ENCODE data around the gene EHBP1.
A peak's percentile ranks its signal among the peaks of the same experiment; 100 is the strongest.

Gene EHBP1

DNA sequence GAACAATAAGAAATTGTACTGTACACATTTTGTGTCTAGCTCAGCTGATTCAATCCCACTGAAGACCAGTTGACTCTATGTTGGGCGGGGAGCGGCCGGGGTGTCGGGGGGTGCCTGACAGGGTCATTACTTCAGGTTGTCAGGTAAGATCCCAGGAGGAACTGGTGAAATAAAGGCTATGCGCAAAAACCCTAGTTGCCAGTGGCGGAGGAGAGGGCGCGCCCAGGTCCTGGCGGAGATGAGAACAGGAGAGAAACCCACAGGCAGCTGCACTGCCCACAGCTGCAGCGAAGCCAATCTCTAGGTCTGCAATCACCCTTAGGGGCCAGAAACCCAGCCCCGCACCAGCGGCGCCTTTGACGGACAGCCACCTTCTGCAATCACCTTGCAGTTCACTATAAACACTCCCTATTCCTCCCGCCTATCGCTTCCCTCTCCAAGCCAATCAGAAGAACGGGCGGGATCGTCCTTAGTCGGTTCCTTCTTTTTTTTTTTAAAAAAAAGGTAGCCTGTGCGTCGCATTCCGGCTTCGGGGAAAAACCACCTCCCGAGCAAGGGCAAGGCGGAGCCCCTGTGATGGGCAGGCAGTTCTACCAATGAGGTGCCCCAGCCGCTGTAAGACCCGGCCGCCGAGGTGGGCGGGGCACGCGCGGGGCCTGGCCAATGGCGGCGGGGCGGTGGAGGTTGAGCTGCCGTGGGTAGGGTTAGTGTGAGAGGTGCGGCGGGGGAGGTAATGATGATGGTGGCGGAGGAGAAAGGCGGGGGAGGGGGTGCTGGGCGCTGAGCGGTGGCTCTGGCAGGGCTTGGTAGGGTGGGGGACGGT is at the start of gene EHBP1:
Gene EHBP1 (plus strand): TSS at position 707 of the 823 bp plus-strand sequence. CDS start 1,479 bp downstream, outside the sequence.
- peaks cover 11% of the 10 kb centered on the region for H3K36me3 Mint-ChIP-seq (ENCODE audit: low read depth)

DNA sequence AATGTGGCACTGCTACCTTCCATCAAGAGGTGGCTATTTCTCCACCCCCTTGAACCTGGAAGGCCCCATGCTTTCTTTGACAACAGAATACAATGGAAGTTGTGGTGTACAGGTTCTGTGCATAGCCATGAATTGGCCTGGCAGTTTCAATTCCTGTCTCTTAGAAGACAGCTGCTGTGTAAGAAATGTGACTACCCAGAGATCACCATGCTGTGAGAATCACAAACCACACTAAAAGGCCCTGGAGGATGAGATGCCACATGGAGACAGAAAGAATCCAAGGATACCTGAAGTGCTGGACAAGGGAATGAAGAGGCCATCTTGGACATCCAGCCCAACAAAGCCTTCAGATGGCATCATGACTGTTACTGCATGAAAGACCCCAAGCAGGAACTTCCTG is 47.7 kb upstream of the EHBP1 start:
- H3K4me3 Mint-ChIP-seq: no peak overlapping the region
- no peak overlapping the region for H3K27ac Mint-ChIP-seq
- no peaks in the 10 kb centered on the region for H3K36me3 Mint-ChIP-seq (ENCODE audit: low read depth)
- H3K4me1 Mint-ChIP-seq (ENCODE audit: low read depth): peaks cover 7% of the 10 kb centered on the region
- H3K27me3 Mint-ChIP-seq: no peaks in the 10 kb centered on the region
- no peaks in the 10 kb centered on the region for H3K9me3 Mint-ChIP-seq

More for the DNA sequence above, at the start of gene EHBP1:
- H3K4me1 Mint-ChIP-seq (ENCODE audit: low read depth): peaks cover 26% of the 10 kb centered on the region
- H3K9me3 Mint-ChIP-seq: peaks cover 6% of the 10 kb centered on the region
- H3K4me3 Mint-ChIP-seq: peak within 1 kb of the TSS; percentile 81
- H3K27me3 Mint-ChIP-seq: no peaks in the 10 kb centered on the region
- peak within 1 kb of the TSS; percentile 50 for H3K27ac Mint-ChIP-seq

GRCh38 chr2:62658891-62659290 is 46.6 kb upstream of the EHBP1 start:
- H3K36me3 Mint-ChIP-seq (ENCODE audit: low read depth): no peaks in the 10 kb centered on the region
- H3K27ac Mint-ChIP-seq: no peak overlapping the region
- H3K27me3 Mint-ChIP-seq: no peaks in the 10 kb centered on the region
- H3K4me1 Mint-ChIP-seq (ENCODE audit: low read depth): peaks cover 7% of the 10 kb centered on the region
- no peaks in the 10 kb centered on the region for H3K9me3 Mint-ChIP-seq
- H3K4me3 Mint-ChIP-seq: no peak overlapping the region

DNA sequence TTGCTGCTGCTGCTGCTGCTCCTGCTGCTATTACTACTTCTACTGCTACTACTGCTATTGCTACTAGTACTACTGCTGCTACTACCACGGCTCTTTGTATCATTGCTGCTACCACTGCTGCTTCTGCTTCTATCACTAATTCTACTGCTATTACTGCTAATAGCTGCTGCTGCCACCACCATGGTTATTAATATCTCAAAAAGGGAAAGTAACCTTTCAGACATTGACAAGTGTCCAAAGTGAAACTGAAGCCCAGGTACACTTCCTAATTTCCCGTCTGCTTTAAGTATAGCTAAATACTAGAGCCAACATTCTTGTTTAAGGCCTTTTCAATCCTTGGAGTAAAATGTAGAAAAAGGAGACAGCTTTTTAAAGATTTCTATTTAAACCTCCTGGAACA is 45.4 kb upstream of the EHBP1 start:
- Mint-ChIP-seq H3K36me3 (ENCODE audit: low read depth) (no peaks in the 10 kb centered on the region), H3K27me3 (no peaks in the 10 kb centered on the region), H3K4me1 (ENCODE audit: low read depth) (peaks cover 7% of the 10 kb centered on the region), H3K27ac (no peak overlapping the region), H3K9me3 (no peaks in the 10 kb centered on the region), H3K4me3 (no peak overlapping the region)

DNA sequence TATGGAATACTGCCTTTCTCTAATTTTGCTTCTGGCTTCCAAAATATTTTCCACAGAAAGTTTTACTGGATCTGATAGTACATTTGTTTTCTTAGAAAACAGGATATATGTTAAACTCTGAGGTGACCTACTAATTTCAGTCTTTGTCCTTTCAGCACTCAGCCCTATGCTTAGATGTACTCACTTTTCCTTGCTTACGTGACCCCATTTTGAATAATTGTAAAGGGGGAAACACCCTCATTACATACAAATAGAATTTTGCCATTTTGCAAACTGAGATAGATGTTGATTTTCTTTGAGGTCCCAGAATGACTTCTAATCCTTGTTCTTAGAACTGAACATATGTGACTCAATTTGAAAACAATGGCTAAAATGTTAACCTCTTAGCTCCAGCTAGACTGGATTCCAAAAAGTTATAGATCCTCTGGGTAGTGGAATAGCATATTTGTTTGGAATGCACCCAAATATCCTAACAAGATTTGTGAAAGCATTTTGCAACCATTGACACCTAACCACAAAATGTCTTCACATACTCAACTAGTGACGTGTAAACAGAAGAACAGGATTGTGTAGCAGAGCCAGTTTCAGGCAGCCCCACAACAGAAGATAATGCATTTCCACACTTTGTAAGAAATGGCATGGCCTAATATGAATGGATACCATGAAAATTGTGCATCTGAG is 44.8 kb upstream of the EHBP1 start:
- Mint-ChIP-seq H3K27me3 (no peaks in the 10 kb centered on the region), H3K9me3 (no peaks in the 10 kb centered on the region), H3K36me3 (ENCODE audit: low read depth) (no peaks in the 10 kb centered on the region), H3K27ac (no peak overlapping the region), H3K4me3 (no peak overlapping the region), H3K4me1 (ENCODE audit: low read depth) (peaks cover 7% of the 10 kb centered on the region)

GRCh38 chr2:62661263-62661635 is 44.3 kb upstream of the EHBP1 start:
- no peaks in the 10 kb centered on the region for H3K36me3 Mint-ChIP-seq (ENCODE audit: low read depth)

DNA sequence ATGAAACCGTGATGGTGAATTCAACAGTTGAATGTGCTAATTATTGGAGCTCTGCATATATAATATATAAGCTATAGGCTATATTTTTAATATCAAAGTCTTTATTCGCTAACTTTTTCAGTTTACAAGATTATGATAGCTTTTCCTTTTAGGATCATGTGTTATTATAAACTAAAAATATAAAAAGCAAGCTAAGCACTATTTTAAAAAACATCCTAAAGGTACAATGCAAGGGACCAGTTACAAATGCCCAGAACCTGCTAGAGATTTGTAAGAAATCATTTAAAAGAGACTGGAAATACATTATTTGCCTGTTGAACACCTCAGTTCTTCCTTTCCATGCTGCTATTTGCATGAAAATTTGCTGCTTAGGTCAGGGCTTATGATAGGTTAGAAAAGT is 43.4 kb upstream of the EHBP1 start:
- no peak overlapping the region for H3K4me3 Mint-ChIP-seq
- peaks cover 7% of the 10 kb centered on the region for H3K4me1 Mint-ChIP-seq (ENCODE audit: low read depth)
- H3K27me3 Mint-ChIP-seq: no peaks in the 10 kb centered on the region
- H3K27ac Mint-ChIP-seq: no peak overlapping the region
- no peaks in the 10 kb centered on the region for H3K36me3 Mint-ChIP-seq (ENCODE audit: low read depth)
- H3K9me3 Mint-ChIP-seq: no peaks in the 10 kb centered on the region

More at GRCh38 chr2:62661263-62661635, 44.3 kb upstream of the EHBP1 start:
- H3K27ac Mint-ChIP-seq: no peak overlapping the region
- H3K4me3 Mint-ChIP-seq: no peak overlapping the region
- no peaks in the 10 kb centered on the region for H3K9me3 Mint-ChIP-seq
- peaks cover 7% of the 10 kb centered on the region for H3K4me1 Mint-ChIP-seq (ENCODE audit: low read depth)
- H3K27me3 Mint-ChIP-seq: no peaks in the 10 kb centered on the region

- Mint-ChIP-seq H3K9me3 (no peaks in the 10 kb centered on the region), H3K4me1 (ENCODE audit: low read depth) (peaks cover 7% of the 10 kb centered on the region), H3K27me3 (no peaks in the 10 kb centered on the region), H3K27ac (no peak overlapping the region), H3K4me3 (no peak overlapping the region), H3K36me3 (ENCODE audit: low read depth) (no peaks in the 10 kb centered on the region)
Observed at GRCh38 chr2:62662554-62662953, 43.0 kb upstream of the EHBP1 start.

- H3K36me3 Mint-ChIP-seq (ENCODE audit: low read depth): no peaks in the 10 kb centered on the region
- H3K4me3 Mint-ChIP-seq: no peak overlapping the region
- H3K4me1 Mint-ChIP-seq (ENCODE audit: low read depth): peaks cover 7% of the 10 kb centered on the region
- no peak overlapping the region for H3K27ac Mint-ChIP-seq
- no peaks in the 10 kb centered on the region for H3K9me3 Mint-ChIP-seq
- no peaks in the 10 kb centered on the region for H3K27me3 Mint-ChIP-seq
Observed at GRCh38 chr2:62663411-62663810, 42.1 kb upstream of the EHBP1 start.

GRCh38 chr2:62663920-62664795 is 41.4 kb upstream of the EHBP1 start:
- no peaks in the 10 kb centered on the region for H3K9me3 Mint-ChIP-seq
- H3K27ac Mint-ChIP-seq: no peak overlapping the region
- H3K27me3 Mint-ChIP-seq: no peaks in the 10 kb centered on the region
- H3K4me1 Mint-ChIP-seq (ENCODE audit: low read depth): peaks cover 7% of the 10 kb centered on the region
- no peak overlapping the region for H3K4me3 Mint-ChIP-seq
- H3K36me3 Mint-ChIP-seq (ENCODE audit: low read depth): no peaks in the 10 kb centered on the region

GRCh38 chr2:62665446-62665845 is 40.1 kb upstream of the EHBP1 start:
- Mint-ChIP-seq H3K4me3 (no peak overlapping the region), H3K4me1 (ENCODE audit: low read depth) (peaks cover 4% of the 10 kb centered on the region)

DNA sequence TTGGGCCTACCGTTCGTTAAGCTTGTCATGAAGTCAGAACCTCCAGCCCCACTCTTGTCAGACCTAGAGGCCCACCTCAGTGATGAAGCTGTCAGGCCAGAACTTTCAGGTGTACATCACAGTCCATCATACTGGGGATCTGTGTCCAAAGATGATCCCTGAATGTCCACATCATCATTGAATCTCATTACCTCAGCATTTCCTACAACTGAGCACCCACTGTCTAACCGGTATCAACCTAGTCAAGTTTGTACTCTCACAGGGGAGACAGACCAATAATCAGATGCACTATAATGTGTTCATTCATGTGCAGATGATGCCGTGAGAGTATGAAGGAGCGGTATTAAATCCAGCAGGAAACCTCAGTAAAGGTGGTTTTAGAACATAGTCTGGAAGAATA is 36.3 kb upstream of the EHBP1 start:
- Mint-ChIP-seq H3K27ac (no peak overlapping the region), H3K36me3 (ENCODE audit: low read depth) (no peaks in the 10 kb centered on the region), H3K4me3 (no peak overlapping the region), H3K9me3 (no peaks in the 10 kb centered on the region), H3K27me3 (no peaks in the 10 kb centered on the region), H3K4me1 (ENCODE audit: low read depth) (no peaks in the 10 kb centered on the region)

More at GRCh38 chr2:62665446-62665845, 40.1 kb upstream of the EHBP1 start:
- Mint-ChIP-seq H3K9me3 (no peaks in the 10 kb centered on the region), H3K36me3 (ENCODE audit: low read depth) (no peaks in the 10 kb centered on the region), H3K27ac (no peak overlapping the region), H3K27me3 (no peaks in the 10 kb centered on the region)

DNA sequence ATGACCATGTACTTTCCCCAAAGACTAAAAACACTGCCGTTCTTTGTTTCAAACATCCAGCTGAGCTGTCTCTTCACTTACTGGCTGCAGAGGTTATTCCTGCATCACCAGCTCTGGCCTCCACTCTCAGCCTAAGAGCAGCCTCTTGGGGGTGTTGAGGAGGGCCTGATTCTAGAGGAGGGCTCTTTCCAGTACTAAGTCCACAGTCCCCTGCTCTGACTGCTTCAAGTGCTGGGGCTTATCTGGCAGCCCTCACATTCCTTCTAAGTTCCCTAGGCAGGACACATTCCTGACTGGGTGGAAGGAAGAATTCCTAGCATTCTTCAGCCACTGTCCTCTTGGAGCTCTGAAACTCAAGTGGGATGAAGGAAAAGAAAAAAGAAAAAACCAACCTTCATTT is 32.9 kb upstream of the EHBP1 start:
- H3K9me3 Mint-ChIP-seq: no peaks in the 10 kb centered on the region
- no peaks in the 10 kb centered on the region for H3K27me3 Mint-ChIP-seq
- H3K4me1 Mint-ChIP-seq (ENCODE audit: low read depth): no peaks in the 10 kb centered on the region
- no peak overlapping the region for H3K27ac Mint-ChIP-seq
- no peak overlapping the region for H3K4me3 Mint-ChIP-seq
- H3K36me3 Mint-ChIP-seq (ENCODE audit: low read depth): no peaks in the 10 kb centered on the region

GRCh38 chr2:62675062-62675461 is 30.5 kb upstream of the EHBP1 start:
- Mint-ChIP-seq H3K4me1 (ENCODE audit: low read depth) (no peaks in the 10 kb centered on the region), H3K36me3 (ENCODE audit: low read depth) (no peaks in the 10 kb centered on the region), H3K4me3 (no peak overlapping the region), H3K27ac (no peak overlapping the region), H3K27me3 (no peaks in the 10 kb centered on the region), H3K9me3 (no peaks in the 10 kb centered on the region)

DNA sequence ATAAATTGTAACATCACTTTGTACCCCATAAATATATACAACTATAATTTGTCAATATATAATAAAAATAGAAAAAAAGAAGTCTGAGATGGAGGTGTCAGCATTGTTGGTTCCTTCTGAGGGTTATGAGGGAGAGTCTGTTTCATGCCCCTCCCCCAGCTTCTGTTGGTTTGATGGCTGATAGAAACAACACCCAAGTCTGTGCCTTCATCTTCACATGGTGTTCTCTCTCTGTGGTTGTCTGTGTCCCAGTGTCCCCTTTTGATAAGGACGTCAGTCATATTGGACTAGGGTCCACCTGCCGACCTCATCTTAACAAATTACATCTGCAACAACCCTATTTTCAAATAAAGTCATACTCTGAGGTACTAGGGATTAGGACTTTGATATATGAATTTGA is 20.3 kb upstream of the EHBP1 start:
- Mint-ChIP-seq H3K4me3 (no peak overlapping the region), H3K27ac (no peak overlapping the region), H3K4me1 (ENCODE audit: low read depth) (no peaks in the 10 kb centered on the region), H3K36me3 (ENCODE audit: low read depth) (no peaks in the 10 kb centered on the region), H3K9me3 (no peaks in the 10 kb centered on the region), H3K27me3 (peaks cover 31% of the 10 kb centered on the region)

Measured in stimulated activated naive CD8-positive, alpha-beta T cell treated with anti-CD3 and anti-CD28 coated beads, Interleukin-15, Interleukin-2, amounts not matched to agents 100 ng/mL and 50 ng/mL, for 24 hours (primary cell).